ENCODE data around the gene KIF11.

KIF11 gene

GRCh38 chr10:92689663-92690210, 96.8 kb downstream of the KIF11 start, which contains the start of gene HHEX:
TSS of gene HHEX (plus strand) at chr10:92689955. CDS start at chr10:92689987, 32 bp downstream.
- Histone ChIP-seq H3K79me2 (ENCODE audit: insufficient read depth, low read depth) (no peaks in the 10 kb centered on the region), H3K9ac (peak within 1 kb of the TSS; percentile 83), H2AFZ (ENCODE audit: low read depth) (peak within 1 kb of the TSS; percentile 94), H3K4me3 (IDR thresholded peaks at IDR 0.05; ENCODE audit: insufficient read depth, low read depth, low read length) (peak within 1 kb of the TSS; percentile 61), H3K27ac (peak within 1 kb of the TSS; percentile 62), H3K4me1 (ENCODE audit: low read depth, poor library complexity, severe bottlenecking) (peaks cover 3% of the 10 kb centered on the region), H3K36me3 (ENCODE audit: insufficient read depth) (no peaks in the 10 kb centered on the region), H3K4me2 (peak within 1 kb of the TSS; percentile 25), H3K27me3 (ENCODE audit: insufficient read depth, low read depth) (no peaks in the 10 kb centered on the region), H4K20me1 (ENCODE audit: insufficient read depth) (no peaks in the 10 kb centered on the region)
- TF ChIP-seq, protein P1, sequence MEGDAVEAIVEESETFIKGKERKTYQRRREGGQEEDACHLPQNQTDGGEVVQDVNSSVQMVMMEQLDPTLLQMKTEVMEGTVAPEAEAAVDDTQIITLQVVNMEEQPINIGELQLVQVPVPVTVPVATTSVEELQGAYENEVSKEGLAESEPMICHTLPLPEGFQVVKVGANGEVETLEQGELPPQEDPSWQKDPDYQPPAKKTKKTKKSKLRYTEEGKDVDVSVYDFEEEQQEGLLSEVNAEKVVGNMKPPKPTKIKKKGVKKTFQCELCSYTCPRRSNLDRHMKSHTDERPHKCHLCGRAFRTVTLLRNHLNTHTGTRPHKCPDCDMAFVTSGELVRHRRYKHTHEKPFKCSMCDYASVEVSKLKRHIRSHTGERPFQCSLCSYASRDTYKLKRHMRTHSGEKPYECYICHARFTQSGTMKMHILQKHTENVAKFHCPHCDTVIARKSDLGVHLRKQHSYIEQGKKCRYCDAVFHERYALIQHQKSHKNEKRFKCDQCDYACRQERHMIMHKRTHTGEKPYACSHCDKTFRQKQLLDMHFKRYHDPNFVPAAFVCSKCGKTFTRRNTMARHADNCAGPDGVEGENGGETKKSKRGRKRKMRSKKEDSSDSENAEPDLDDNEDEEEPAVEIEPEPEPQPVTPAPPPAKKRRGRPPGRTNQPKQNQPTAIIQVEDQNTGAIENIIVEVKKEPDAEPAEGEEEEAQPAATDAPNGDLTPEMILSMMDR (conservative IDR thresholded peaks at IDR 0.05; ENCODE audit: low read depth, low read length) = no peak

GRCh38 chr10:92690211-92690914, 97.4 kb downstream of the KIF11 start:
- H3K4me2 ChIP-seq = peak overlapping the region; percentile 21
- H3K4me1 ChIP-seq (ENCODE audit: low read depth, poor library complexity, severe bottlenecking) = peaks cover 3% of the 10 kb centered on the region
- TF ChIP-seq, protein P1 (conservative IDR thresholded peaks at IDR 0.05; ENCODE audit: low read depth, low read length) = no peak
- peak overlapping the region; percentile 94 for H2AFZ ChIP-seq (ENCODE audit: low read depth)
- no peaks in the 10 kb centered on the region for H3K36me3 ChIP-seq (ENCODE audit: insufficient read depth)
- H3K27me3 ChIP-seq (ENCODE audit: insufficient read depth, low read depth) = no peaks in the 10 kb centered on the region
- H3K9ac ChIP-seq = peak overlapping the region; percentile 83
- no peaks in the 10 kb centered on the region for H3K79me2 ChIP-seq (ENCODE audit: insufficient read depth, low read depth)
- H4K20me1 ChIP-seq (ENCODE audit: insufficient read depth) = no peaks in the 10 kb centered on the region
- peak overlapping the region; percentile 62 for H3K27ac ChIP-seq
- H3K4me3 ChIP-seq (IDR thresholded peaks at IDR 0.05; ENCODE audit: insufficient read depth, low read depth, low read length) = peak overlapping the region; percentile 61

DNA sequence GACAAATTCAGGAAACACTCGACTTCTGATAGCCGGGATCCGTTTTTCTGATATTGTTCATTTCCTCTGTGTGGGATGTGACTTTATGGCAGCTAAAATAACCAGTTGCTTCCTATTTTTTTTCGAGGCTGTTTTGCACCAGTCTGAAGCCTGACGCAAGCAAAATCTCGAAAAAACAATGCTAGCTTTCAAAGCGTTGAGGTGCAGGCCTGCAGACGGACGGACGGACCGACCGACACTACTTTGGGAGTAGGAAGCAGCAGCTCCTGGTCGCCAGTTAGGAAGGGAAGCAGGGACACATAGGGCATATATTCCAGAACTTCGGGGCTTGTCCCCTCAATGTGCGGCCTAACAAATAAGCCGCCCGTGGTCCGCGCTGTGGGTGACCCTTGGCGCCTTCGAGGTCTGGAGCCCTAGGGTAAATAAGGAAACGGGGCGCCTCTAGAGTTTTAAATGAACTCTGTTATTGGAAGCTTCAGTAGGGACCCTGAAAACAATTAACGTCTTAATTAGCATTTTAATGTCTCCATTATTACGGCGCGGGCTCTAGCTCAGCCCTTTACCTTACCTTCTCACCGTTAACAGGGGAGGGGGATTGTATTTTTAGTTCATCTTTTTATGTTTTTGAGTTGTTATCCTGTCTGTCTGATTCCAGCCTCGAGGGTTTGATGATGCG, 98.1 kb downstream of the KIF11 start:
- Histone ChIP-seq H3K79me2 (ENCODE audit: insufficient read depth, low read depth) (no peaks in the 10 kb centered on the region), H3K36me3 (ENCODE audit: insufficient read depth) (no peaks in the 10 kb centered on the region), H3K4me2 (peak overlapping the region; percentile 21; the same call in 1 of the 2 replicates), H3K27me3 (ENCODE audit: insufficient read depth, low read depth) (no peaks in the 10 kb centered on the region), H3K9ac (no peak overlapping the region; the same call in 1 of the 2 replicates), H3K27ac (no peak overlapping the region), H3K4me3 (IDR thresholded peaks at IDR 0.05; ENCODE audit: insufficient read depth, low read depth, low read length) (peak overlapping the region; percentile 61), H3K4me1 (ENCODE audit: low read depth, poor library complexity, severe bottlenecking) (peaks cover 3% of the 10 kb centered on the region), H2AFZ (ENCODE audit: low read depth) (peak overlapping the region; percentile 94; the same call in 1 of the 2 replicates), H4K20me1 (ENCODE audit: insufficient read depth) (no peaks in the 10 kb centered on the region)
- TF ChIP-seq, protein P1 (conservative IDR thresholded peaks at IDR 0.05; ENCODE audit: low read depth, low read length) = no peak

DNA sequence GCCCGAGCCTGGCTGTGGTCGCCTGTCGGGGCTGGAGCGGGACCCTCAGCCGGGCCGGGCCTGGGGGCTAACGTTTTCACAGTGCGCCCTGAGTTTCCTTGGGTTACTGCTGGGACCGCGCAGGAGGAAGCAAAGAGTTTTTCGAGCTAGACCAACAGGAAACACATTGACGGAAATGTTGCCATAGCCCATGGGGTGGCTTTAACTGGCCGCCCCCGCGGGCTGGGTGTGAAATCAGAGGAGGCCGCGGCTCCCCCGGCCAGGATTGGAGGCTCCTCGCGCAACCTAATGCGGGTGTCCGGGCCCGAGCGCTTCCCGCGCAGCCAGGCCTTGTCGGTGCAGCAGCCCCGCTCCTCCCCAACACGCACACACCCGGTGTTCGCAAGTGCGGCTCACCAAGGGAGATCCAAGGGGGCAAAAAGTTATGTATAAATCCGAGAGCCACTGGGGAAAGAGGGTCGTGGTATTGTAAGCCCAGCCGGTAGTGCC, 98.7 kb downstream of the KIF11 start:
- H4K20me1 ChIP-seq (ENCODE audit: insufficient read depth) = no peaks in the 10 kb centered on the region
- H3K4me2 ChIP-seq = no peak overlapping the region
- H3K27me3 ChIP-seq (ENCODE audit: insufficient read depth, low read depth) = no peaks in the 10 kb centered on the region
- no peaks in the 10 kb centered on the region for H3K36me3 ChIP-seq (ENCODE audit: insufficient read depth)
- H3K27ac ChIP-seq = no peak overlapping the region
- H3K4me3 ChIP-seq (IDR thresholded peaks at IDR 0.05; ENCODE audit: insufficient read depth, low read depth, low read length) = no peak overlapping the region
- no peak overlapping the region for H2AFZ ChIP-seq (ENCODE audit: low read depth)
- H3K4me1 ChIP-seq (ENCODE audit: low read depth, poor library complexity, severe bottlenecking) = peaks cover 3% of the 10 kb centered on the region
- no peaks in the 10 kb centered on the region for H3K79me2 ChIP-seq (ENCODE audit: insufficient read depth, low read depth)
- H3K9ac ChIP-seq = no peak overlapping the region
- TF ChIP-seq, protein P1 (conservative IDR thresholded peaks at IDR 0.05; ENCODE audit: low read depth, low read length) = no peak

Data from KMS-11 (cell line).